HAP-1 (cell line): ENCODE measurements around the gene B4GALNT4.
"Not testable (repeated sequence)": the region's sequence is repeated elsewhere in the genome, so short reads cannot be mapped to it uniquely, and the experiment has no call there.

Source experiments
- DNase-seq, 2 experiments: peaks; one replicate each; pipeline ENCODE4 v3.0.0-alpha.2; 2016 to 2020; ENCODE audit warnings: low spot score in 2 of 2
- H3K27me3 ChIP-seq: fragments of 250-450 bp; sonication (Bioruptor Pico); 2 replicates; pipeline ENCODE4 v1.5.1; 2020; ENCODE audit warnings: low read depth, mild to moderate bottlenecking, moderate library complexity
- H3K36me3 ChIP-seq: fragments of 250-450 bp; sonication (Bioruptor Pico); replicated peaks from 2 replicates; pipeline ENCODE4 v1.5.1; 2020; ENCODE audit warnings: mild to moderate bottlenecking
- H3K4me1 ChIP-seq: fragments of 250-450 bp; sonication (Bioruptor Pico); 2 replicates; pipeline ENCODE4 v1.5.1; 2020; ENCODE audit warnings: mild to moderate bottlenecking
- H3K4me3 ChIP-seq: fragments of 250-450 bp; sonication (Bioruptor Pico); 2 replicates; pipeline ENCODE4 v1.5.1; 2020; ENCODE audit warnings: mild to moderate bottlenecking, moderate library complexity
- H3K9me3 ChIP-seq: fragments of 250-450 bp; sonication (Bioruptor Pico); 2 replicates; pipeline ENCODE4 v1.5.1; 2020; ENCODE audit warnings: mild to moderate bottlenecking, moderate library complexity
- in situ Hi-C: fragments of 300-500 bp; cut with MboI; formaldehyde crosslinking; loops from 3 replicates; pipeline ENCODE4 v1.14.3; 2020; ENCODE audit warnings: low sequenced_read_pairs, inconsistent platforms, mixed read lengths

Gene B4GALNT4

GRCh38 chr11:403761-404431, 34.6 kb downstream of the B4GALNT4 start:
- no peaks in the 10 kb centered on the region for H3K9me3 ChIP-seq
- no peaks in the 10 kb centered on the region; the same call in 1 of the 2 replicates for H3K4me1 ChIP-seq
- no peak overlapping the region for H3K4me3 ChIP-seq
- DNase-seq, result no peak
- H3K36me3 ChIP-seq, result no peaks in the 10 kb centered on the region
- no peaks in the 10 kb centered on the region for H3K27me3 ChIP-seq
- in situ Hi-C loops, result no loop called here

DNA sequence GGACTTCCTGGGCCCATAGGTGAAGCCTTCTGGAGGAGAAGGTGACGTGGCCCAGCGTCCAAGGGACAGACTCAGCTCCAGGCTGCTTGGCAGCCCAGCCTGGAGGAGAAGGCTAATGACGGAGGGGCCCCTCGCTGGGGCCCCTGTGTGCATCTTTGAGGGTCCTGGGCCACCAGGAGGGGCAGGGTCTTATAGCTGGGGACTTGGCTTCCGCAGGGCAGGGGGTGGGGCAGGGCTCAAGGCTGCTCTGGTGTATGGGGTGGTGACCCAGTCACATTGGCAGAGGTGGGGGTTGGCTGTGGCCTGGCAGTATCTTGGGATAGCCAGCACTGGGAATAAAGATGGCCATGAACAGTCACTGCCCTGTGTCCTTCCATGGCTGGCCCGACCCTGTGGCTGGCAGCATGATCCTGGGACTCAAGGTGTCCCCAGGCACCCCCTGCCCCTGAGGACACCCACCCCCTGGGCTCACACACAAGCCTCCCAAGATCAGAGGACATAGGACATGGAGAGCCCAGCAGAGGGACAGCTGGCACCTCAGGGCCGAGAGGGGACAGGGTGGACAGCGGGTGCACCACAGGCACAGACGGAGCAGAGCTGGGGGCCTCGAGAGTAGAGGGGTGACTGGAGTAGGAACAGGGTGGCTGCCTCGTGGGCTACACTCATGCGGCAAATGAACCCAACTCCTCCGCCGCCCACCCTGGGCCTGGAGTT, 35.4 kb downstream of the B4GALNT4 start:
- no peaks in the 10 kb centered on the region for H3K27me3 ChIP-seq
- no peaks in the 10 kb centered on the region; the same call in 1 of the 2 replicates for H3K4me1 ChIP-seq
- no peak overlapping the region for H3K4me3 ChIP-seq
- H3K36me3 ChIP-seq, result no peaks in the 10 kb centered on the region
- DNase-seq, result no peak
- in situ Hi-C loops, result no loop called here
- H3K9me3 ChIP-seq, result no peaks in the 10 kb centered on the region

DNA sequence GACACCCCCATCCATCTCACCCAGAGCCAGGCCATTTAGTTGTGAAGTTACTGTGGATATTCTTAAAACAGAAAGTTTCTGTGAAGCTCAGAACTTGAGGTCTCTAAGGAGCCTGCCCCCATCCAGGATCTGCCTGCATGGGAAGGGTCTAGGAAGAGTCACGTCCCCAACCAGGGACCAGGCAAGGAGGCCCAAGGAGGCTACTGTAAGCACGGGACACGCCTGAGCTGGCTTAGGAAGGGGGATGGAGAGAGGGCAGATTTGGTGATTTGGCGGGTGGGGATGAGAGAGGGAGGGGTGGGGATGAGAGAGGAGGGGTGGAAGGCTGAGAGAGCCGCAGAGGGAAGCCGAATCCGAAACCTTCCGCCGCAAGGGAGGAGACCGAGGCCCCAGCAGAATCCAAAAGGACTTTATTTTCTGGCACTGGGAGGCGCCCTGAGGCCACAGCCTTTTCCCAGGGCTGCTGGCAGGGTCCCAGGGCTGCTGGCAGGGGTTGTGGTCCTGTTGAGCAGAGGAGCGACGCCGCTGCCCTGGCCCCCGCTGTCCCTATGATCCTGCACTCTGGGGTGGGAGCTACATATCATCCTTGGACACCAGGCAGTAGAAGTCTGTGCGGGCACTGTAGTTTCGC, 36.1 kb downstream of the B4GALNT4 start:
- no peaks in the 10 kb centered on the region; the same call in 1 of the 2 replicates for H3K4me1 ChIP-seq
- H3K36me3 ChIP-seq, result no peaks in the 10 kb centered on the region
- H3K4me3 ChIP-seq, result no peak overlapping the region
- H3K9me3 ChIP-seq, result no peaks in the 10 kb centered on the region
- no peak for DNase-seq
- H3K27me3 ChIP-seq, result no peaks in the 10 kb centered on the region
- in situ Hi-C loops, result no loop called here

GRCh38 chr11:405954-406795, 36.9 kb downstream of the B4GALNT4 start:
- no peaks in the 10 kb centered on the region for H3K36me3 ChIP-seq
- H3K9me3 ChIP-seq, result no peaks in the 10 kb centered on the region
- no peak for DNase-seq
- in situ Hi-C loops, result no loop called here
- H3K4me3 ChIP-seq, result peak overlapping the region; percentile 41
- no peaks in the 10 kb centered on the region for H3K27me3 ChIP-seq
- no peaks in the 10 kb centered on the region; the same call in 1 of the 2 replicates for H3K4me1 ChIP-seq

GRCh38 chr11:406796-407650, 37.7 kb downstream of the B4GALNT4 start:
- in situ Hi-C loops, result no loop called here
- H3K4me1 ChIP-seq, result no peaks in the 10 kb centered on the region; the same call in 1 of the 2 replicates
- peak; percentile 79 to 92 for DNase-seq
- no peaks in the 10 kb centered on the region for H3K36me3 ChIP-seq
- H3K27me3 ChIP-seq, result no peaks in the 10 kb centered on the region
- no peaks in the 10 kb centered on the region for H3K9me3 ChIP-seq
- H3K4me3 ChIP-seq, result peak overlapping the region; percentile 41

DNA sequence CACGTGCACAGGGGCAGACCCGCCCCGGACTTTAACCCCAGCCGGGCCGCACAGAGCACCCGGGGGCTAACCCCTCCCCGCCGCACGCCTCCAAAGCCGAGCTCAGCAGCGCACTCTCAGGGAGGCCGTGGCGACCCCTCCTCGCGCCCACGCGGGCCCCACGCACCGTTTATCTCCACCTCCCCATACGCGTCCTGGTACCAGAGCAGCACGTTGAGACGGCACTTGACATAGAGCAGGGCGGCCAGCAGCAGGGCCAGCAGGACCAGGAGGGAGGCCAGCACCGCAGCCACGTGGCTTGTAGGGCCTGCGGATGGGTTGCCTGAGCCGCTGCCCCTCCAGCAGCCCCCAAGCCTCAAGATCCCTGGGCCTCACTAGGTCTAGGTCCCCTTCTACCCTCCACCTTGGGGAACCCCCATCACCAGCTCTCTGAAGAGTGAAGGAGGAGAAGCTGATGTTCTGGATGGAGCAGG, 38.4 kb downstream of the B4GALNT4 start:
- Histone ChIP-seq H3K36me3 (no peaks in the 10 kb centered on the region), H3K4me3 (no peak overlapping the region), H3K4me1 (no peaks in the 10 kb centered on the region; the same call in 1 of the 2 replicates), H3K27me3 (no peaks in the 10 kb centered on the region), H3K9me3 (no peaks in the 10 kb centered on the region)
- in situ Hi-C loops, result no loop called here
- no peak for DNase-seq

DNA sequence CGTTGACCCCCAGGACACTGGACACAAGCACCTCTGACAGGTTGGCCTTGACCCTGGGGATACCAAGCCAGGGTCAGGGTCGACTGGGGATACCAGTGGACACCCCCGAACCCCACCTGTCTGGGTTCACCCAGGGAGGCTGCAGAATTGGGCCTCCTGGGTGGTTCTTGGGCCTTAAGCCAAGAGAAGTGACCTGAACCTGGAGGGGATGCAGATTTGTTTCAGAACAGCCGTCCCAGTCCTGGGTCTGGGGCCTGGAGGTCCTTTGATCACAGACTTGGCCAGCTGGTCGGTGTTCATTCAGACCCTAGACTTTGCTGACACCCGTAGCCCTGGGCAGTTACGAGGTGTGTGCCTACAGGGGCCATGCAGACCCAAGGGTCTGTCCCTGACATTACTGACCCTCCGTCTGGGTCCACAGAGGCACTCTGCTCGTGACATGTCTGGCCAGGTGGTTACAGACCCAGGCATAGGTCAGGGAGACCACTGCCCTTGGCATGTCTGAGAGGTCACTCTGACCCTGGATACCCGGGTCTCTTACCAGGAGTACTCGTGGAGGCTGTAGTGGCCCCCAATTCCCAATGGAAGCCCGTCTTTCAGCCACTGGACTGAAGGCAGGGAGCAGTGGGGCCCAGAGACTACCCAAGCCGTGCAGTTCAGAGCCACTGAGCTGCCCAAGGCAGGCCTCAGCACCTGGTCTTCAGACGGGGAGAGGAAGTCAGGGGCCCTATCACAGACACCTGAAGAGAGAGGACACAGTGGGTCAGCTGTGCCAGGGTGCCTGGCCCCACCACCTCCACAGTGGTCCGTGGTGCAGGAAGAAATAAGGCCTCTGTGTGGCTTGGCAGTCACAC, 39.1 kb downstream of the B4GALNT4 start:
- Histone ChIP-seq H3K27me3 (no peaks in the 10 kb centered on the region; the same call in 1 of the 2 replicates), H3K4me1 (no peaks in the 10 kb centered on the region; the same call in 1 of the 2 replicates), H3K4me3 (no peak overlapping the region), H3K36me3 (no peaks in the 10 kb centered on the region), H3K9me3 (no peaks in the 10 kb centered on the region)
- in situ Hi-C loops, result no loop called here
- no peak for DNase-seq

GRCh38 chr11:409008-409599, 39.8 kb downstream of the B4GALNT4 start:
- Histone ChIP-seq H3K27me3 (no peaks in the 10 kb centered on the region; the same call in 1 of the 2 replicates), H3K4me3 (no peak overlapping the region), H3K9me3 (no peaks in the 10 kb centered on the region), H3K4me1 (no peaks in the 10 kb centered on the region; the same call in 1 of the 2 replicates), H3K36me3 (no peaks in the 10 kb centered on the region)
- DNase-seq, result no peak
- in situ Hi-C loops, result no loop called here

DNA sequence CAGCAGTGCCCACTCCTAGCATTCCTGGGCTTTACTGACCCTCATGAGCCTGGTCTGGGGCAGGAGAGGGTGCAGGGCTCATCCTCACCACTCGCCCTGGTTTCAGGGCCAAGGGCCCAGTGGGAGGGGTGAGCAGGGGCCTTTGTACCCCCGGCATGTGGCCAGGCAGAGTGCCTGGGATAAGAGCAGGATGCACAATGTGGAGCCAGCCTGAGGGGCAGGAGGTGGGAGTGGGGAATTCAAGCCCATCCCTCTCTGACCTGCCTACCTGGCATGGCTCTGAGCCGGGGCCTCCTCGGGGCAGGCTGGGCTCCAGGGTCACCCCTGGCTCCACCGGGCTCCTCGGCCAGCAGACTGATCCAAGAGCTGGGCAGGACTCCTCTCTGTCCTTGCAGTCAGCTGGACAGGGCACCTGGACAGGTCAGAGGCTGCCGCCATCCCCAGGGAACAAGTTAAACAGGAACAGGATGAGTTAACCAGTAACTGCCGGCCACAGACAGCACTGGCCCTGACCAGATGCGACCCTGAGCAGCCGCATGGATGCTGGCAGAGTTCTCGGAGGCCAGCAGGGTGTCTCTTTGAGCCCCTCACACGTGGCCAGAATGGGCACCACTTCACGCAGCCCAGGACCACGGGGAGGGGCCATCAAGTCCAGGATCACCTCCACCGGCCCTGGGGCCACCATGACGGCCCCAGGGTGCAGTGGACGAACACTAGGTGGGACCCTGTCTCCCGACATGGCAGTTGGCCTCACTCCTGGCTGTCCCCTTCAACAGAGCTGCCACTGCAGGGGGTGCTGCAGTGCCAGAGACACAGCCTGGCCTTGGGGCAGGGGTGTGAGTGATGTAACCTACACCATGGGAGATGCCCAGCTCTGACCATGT, 40.5 kb downstream of the B4GALNT4 start:
- in situ Hi-C loops, result no loop called here
- no peak for DNase-seq
- Histone ChIP-seq H3K9me3 (no peaks in the 10 kb centered on the region), H3K4me3 (no peak overlapping the region), H3K36me3 (no peaks in the 10 kb centered on the region), H3K4me1 (no peaks in the 10 kb centered on the region; the same call in 1 of the 2 replicates), H3K27me3 (no peaks in the 10 kb centered on the region; the same call in 1 of the 2 replicates)

DNA sequence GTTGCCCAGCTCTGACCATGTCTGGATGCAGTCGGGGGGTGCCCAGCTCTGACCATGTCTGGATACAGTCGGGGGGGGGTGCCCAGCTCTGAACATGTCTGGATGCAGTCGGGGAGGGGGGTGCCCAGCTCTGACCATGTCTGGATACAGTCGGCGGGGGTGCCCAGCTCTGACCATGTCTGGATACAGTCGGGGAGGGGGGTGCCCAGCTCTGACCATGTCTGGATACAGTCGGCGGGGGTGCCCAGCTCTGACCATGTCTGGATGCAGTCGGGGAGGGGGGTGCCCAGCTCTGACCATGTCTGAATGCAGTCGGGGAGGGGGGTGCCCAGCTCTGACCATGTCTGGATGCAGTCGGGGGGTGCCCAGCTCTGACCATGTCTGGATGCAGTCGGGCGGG, 41.4 kb downstream of the B4GALNT4 start:
- H3K4me1 ChIP-seq, DNase-seq, H3K36me3 ChIP-seq, in situ Hi-C loops, H3K27me3 ChIP-seq, H3K4me3 ChIP-seq, H3K9me3 ChIP-seq: not testable (repeated sequence)

GRCh38 chr11:411520-411919, 42.2 kb downstream of the B4GALNT4 start:
- in situ Hi-C loops, H3K36me3 ChIP-seq, DNase-seq, H3K9me3 ChIP-seq, H3K4me1 ChIP-seq, H3K4me3 ChIP-seq: not testable (repeated sequence)
- peaks cover 13% of the 10 kb centered on the region for H3K27me3 ChIP-seq
